ENCODE results near the gene ANKRD26.

- TF ChIP-seq POLR2A (IDR thresholded peaks at IDR 0.05): no peak
- TF ChIP-seq CTCF (IDR thresholded peaks at IDR 0.05): no peak
- TF ChIP-seq EP300 (IDR thresholded peaks at IDR 0.05): no peak
- TF ChIP-seq POLR2AphosphoS5 (IDR thresholded peaks at IDR 0.05): no peak
Observed at GRCh38 chr10:26997610-26998009, 102.7 kb downstream of the ANKRD26 start.
